IPS-18c (cell line): ENCODE measurements around the gene PDGFD.

ENCODE experiments used
- H3K4me3 ChIP-seq: 2 replicates; pipeline ENCODE4 v1.7.0; 2013; ENCODE audit warnings: low read depth, mild to moderate bottlenecking, low read length, moderate library complexity; ENCODE audit not compliant: insufficient read depth
- H3K9me3 ChIP-seq: one replicate; pipeline ENCODE4 v1.6.1; 2013; ENCODE audit warnings: mild to moderate bottlenecking, low read length, moderate library complexity; ENCODE audit not compliant: control insufficient read depth, insufficient read depth

The PDGFD gene

GRCh38 chr11:104000798-104001197 lies 163.1 kb downstream of the PDGFD start:
- H3K4me3 ChIP-seq: no peak overlapping the region
- H3K9me3 ChIP-seq: no peaks in the 10 kb centered on the region

DNA sequence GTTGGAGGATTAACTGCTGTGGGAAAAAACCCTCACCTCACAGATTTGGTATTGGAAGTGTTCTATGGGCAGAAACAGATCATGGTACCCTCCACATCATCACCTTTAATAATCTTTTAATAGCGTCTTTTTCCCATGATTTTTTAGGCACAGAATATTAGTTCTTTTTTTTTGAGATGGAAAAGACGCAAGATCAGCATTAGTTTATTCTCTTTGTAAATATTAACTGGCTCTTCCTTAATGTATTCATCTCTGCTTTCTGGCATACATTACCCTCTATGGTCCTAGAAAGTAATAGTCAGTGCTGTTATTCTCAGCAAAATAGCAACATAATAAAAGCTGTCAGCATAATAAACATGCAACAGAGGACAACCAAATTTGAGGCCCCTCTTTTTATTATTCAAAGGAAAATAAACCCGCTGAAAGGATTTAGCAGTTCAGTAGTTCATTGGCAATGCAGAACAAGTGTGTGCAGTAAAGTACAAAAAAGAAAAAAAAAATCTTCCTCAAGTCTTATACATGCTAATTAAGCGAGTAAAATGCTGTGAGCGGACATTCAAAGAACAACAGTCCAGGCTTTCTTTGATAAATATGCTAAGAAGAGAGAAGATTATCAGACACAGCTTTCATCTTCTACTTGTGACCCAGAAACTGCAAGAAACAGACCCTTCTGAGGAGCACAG lies 165.0 kb downstream of the PDGFD start:
- no peaks in the 10 kb centered on the region for H3K9me3 ChIP-seq
- no peak overlapping the region for H3K4me3 ChIP-seq

- no peaks in the 10 kb centered on the region for H3K9me3 ChIP-seq
- no peak overlapping the region for H3K4me3 ChIP-seq
Measured at GRCh38 chr11:103997082-103997481, 166.9 kb downstream of the PDGFD start.

GRCh38 chr11:103995896-103996295 lies 168.1 kb downstream of the PDGFD start:
- no peaks in the 10 kb centered on the region for H3K9me3 ChIP-seq
- H3K4me3 ChIP-seq: no peak overlapping the region

DNA sequence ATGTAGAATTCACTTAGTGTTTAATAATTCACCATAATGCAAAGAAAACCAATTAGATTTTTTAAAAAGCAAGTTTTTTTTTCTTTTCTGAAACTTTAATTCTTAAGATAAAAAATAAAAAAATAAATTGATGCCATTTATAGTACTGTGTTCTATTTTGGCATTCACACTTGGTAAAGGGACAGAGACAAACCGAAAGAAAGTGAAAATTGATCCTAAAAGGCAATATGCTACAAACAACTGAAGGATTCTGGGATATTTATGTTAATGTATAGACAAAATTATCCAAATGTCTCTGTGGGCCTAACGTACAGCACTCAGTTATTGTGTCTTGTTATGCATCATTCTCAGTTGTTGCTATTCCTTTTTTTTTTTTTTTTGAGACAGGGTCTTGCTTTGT lies 169.4 kb downstream of the PDGFD start:
- Histone ChIP-seq H3K9me3 (no peaks in the 10 kb centered on the region), H3K4me3 (no peak overlapping the region)

GRCh38 chr11:103994094-103994493 lies 169.9 kb downstream of the PDGFD start:
- H3K9me3 ChIP-seq: no peaks in the 10 kb centered on the region
- H3K4me3 ChIP-seq: no peak overlapping the region

DNA sequence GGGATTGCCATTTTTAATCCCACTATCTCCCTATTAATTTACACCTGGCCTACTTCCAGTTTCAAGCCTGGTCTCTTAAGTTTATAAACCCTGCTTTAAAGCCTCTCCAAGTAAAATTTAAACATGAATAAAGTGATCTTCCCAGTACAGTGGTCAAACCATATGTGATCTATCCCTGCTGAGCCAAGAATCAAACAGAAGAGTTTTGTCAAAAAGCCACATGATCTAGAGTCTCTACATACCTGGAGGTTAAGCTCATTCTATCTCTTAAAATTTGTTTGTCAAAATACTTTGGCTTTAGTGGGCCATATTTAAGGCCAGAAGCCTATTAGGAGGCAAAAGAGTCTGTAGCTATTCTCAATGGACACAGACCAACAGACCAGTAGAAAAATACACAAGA lies 170.4 kb downstream of the PDGFD start:
- no peaks in the 10 kb centered on the region for H3K9me3 ChIP-seq
- H3K4me3 ChIP-seq: no peak overlapping the region

- Histone ChIP-seq H3K4me3 (no peak overlapping the region), H3K9me3 (peaks cover 2% of the 10 kb centered on the region)
Measured at GRCh38 chr11:103988595-103988969, 175.4 kb downstream of the PDGFD start.

- H3K4me3 ChIP-seq: no peak overlapping the region
Measured at GRCh38 chr11:103987629-103988594, 176.0 kb downstream of the PDGFD start.

GRCh38 chr11:103985041-103985440 lies 178.9 kb downstream of the PDGFD start:
- Histone ChIP-seq H3K9me3 (peaks cover 2% of the 10 kb centered on the region), H3K4me3 (no peak overlapping the region)

More at GRCh38 chr11:103987629-103988594, 176.0 kb downstream of the PDGFD start:
- H3K9me3 ChIP-seq: peaks cover 2% of the 10 kb centered on the region

GRCh38 chr11:103980108-103980507 lies 183.8 kb downstream of the PDGFD start:
- H3K9me3 ChIP-seq: no peaks in the 10 kb centered on the region
- H3K4me3 ChIP-seq: no peak overlapping the region

GRCh38 chr11:103978616-103979595 lies 185.0 kb downstream of the PDGFD start:
- H3K4me3 ChIP-seq: no peak overlapping the region
- no peaks in the 10 kb centered on the region for H3K9me3 ChIP-seq

DNA sequence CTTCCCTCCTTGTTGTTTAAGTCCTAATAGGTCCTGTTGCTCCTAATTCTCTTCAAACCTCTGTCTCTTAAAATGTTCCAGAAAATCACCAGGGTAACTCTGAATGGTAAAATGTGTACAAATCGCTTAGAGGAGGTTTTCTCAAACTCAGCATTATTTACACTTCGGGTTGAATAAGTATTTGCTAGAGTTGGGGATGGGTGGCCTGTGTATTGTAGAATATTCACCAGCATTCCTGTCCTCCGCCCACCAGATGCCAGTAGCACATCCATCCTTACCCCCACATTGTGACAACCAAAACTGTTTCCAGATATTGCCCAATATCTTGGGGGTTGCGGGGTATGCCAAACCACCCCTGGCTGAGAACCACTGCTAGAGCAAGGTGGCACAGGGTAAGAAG lies 191.9 kb downstream of the PDGFD start:
- Histone ChIP-seq H3K9me3 (no peaks in the 10 kb centered on the region), H3K4me3 (no peak overlapping the region)

DNA sequence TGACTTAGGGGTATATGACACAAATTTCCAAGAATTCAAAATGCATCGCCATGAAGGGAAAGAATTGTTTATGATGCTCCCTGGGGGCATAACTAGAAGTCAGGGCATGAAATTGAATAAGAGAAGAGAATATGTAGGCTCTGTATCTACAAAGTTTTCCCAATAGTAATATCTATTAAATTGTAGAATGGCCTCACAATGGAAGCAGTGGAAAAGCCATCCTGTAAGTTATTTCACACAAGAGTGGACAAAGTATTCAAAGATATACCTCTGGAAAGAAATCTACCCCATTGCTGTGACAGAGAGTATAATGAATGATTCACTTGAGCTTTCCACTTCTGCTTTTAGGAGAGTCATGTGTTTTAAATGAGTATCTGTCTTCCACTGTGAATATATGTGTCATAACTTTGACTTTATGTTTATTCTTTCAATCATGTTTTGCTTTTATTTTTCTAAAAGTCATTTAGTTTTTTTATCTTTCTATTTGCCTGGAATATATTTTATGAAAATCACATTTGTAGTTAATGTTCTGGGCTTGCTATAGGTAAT lies 193.2 kb downstream of the PDGFD start:
- H3K9me3 ChIP-seq: no peaks in the 10 kb centered on the region
- no peak overlapping the region for H3K4me3 ChIP-seq

- no peak overlapping the region for H3K4me3 ChIP-seq
- no peaks in the 10 kb centered on the region for H3K9me3 ChIP-seq
Measured at GRCh38 chr11:103968685-103969084, 195.3 kb downstream of the PDGFD start.

DNA sequence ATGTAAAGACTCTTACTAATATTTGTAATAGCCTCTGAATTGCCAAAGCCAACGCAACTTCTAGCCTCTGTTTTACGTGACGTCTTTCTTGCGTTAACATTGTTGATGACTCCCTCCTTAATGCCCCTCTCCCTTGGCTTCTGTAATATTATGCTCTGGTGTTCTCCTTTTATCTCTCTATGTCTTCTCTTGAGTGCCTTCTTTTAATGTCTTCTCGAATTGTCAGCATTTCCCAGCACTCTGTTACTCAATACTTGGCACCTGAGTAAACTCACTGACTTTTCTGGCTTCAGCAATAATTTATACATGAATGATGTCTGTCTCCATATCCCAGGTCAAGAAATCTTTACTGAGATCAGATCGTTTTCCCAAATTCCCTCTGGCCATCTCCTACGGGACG lies 196.0 kb downstream of the PDGFD start:
- no peak overlapping the region for H3K4me3 ChIP-seq
- no peaks in the 10 kb centered on the region for H3K9me3 ChIP-seq

- Histone ChIP-seq H3K4me3 (no peak overlapping the region), H3K9me3 (no peaks in the 10 kb centered on the region)
Measured at GRCh38 chr11:103964390-103964789, 199.6 kb downstream of the PDGFD start.
